A549 (cell line): Measurements from ENCODE around the gene HEG1.

Experiments used
- BHLHE40 ChIP-seq: IDR thresholded peaks from 2 replicates; pipeline ENCODE4 v1.6.1; 2012; ENCODE audit warnings: low read depth, low read length, inconsistent platforms
- CHD2 ChIP-seq: fragments of 150-350 bp; IDR thresholded peaks from 2 replicates; pipeline ENCODE4 v1.6.1; 2014; ENCODE audit warnings: low read length; ENCODE audit not compliant: partially characterized antibody
- EP300 ChIP-seq, 2 experiments: fragments of >200 bp; sonication (Bioruptor Twin); formaldehyde crosslinking; IDR thresholded peaks; 2 replicates in 1 of 2; 3 replicates in 1 of 2; pipeline ENCODE4 v1.6.1; 2016 to 2017
- FOSB ChIP-seq: fragments of 250-450 bp; sonication (Bioruptor Pico); IDR thresholded peaks from 2 replicates; pipeline ENCODE4 v1.5.0; 2020; ENCODE audit warnings: mild to moderate bottlenecking, moderate library complexity
- NPAS2 ChIP-seq: fragments of 250-450 bp; sonication (Bioruptor Pico); IDR thresholded peaks from 2 replicates; pipeline ENCODE4 v1.8.0; 2022; ENCODE audit warnings: mild to moderate bottlenecking, moderate library complexity, borderline replicate concordance
- POLR2A ChIP-seq: IDR thresholded peaks from 2 replicates; pipeline ENCODE4 v1.6.1; 2012; ENCODE audit warnings: mild to moderate bottlenecking, low read length
- RCOR1 ChIP-seq: fragments of 150-350 bp; IDR thresholded peaks from 2 replicates; pipeline ENCODE4 v1.6.1; 2014; ENCODE audit warnings: antibody characterized with exemption, low read length, low read depth
- SMC3 ChIP-seq: fragments of >200 bp; sonication (Bioruptor Twin); formaldehyde crosslinking; IDR thresholded peaks from 3 replicates; pipeline ENCODE4 v1.6.1; 2018; ENCODE audit warnings: inconsistent platforms
- ZC3H11A ChIP-seq: fragments of 450-650 bp; IDR thresholded peaks from 2 replicates; pipeline ENCODE4 v1.6.1; 2014; ENCODE audit warnings: antibody characterized with exemption, mild to moderate bottlenecking
- TF ChIP-seq, protein P1 (sequence below): fragments of >200 bp; sonication (Bioruptor Twin); formaldehyde crosslinking; IDR thresholded peaks from 3 replicates; pipeline ENCODE4 v1.5.1; 2016
- TF ChIP-seq, protein P2 (sequence below): IDR thresholded peaks from 2 replicates; pipeline ENCODE4 v1.6.1; 2012; ENCODE audit warnings: low read depth, borderline replicate concordance
- TF ChIP-seq, protein P3 (sequence below): fragments of 150-350 bp; IDR thresholded peaks from 2 replicates; pipeline ENCODE4 v1.6.1; 2014; ENCODE audit warnings: low read depth, mild to moderate bottlenecking, low read length

DNA sequence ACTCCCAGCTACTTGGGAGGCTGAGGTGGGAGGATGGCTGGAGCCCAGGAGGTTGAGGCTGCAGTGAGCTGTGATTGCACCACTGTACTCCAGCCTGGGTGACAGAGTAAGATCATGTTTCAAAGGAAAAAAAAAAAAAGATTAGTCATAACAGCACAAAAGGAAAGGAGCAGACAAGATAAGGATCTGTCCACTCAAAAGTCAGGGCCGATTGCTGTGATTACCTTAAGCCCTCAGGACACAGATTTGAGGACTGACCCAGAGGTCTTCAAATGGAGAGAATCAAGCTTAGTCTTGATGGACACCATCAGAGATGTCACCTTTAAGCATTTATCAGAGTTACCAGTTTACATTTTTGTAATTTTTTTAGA is 23.9 kb upstream of the HEG1 start:
- TF ChIP-seq CHD2 = no peak
- TF ChIP-seq POLR2A = no peak
- TF ChIP-seq, protein P1, sequence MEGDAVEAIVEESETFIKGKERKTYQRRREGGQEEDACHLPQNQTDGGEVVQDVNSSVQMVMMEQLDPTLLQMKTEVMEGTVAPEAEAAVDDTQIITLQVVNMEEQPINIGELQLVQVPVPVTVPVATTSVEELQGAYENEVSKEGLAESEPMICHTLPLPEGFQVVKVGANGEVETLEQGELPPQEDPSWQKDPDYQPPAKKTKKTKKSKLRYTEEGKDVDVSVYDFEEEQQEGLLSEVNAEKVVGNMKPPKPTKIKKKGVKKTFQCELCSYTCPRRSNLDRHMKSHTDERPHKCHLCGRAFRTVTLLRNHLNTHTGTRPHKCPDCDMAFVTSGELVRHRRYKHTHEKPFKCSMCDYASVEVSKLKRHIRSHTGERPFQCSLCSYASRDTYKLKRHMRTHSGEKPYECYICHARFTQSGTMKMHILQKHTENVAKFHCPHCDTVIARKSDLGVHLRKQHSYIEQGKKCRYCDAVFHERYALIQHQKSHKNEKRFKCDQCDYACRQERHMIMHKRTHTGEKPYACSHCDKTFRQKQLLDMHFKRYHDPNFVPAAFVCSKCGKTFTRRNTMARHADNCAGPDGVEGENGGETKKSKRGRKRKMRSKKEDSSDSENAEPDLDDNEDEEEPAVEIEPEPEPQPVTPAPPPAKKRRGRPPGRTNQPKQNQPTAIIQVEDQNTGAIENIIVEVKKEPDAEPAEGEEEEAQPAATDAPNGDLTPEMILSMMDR = no peak
- TF ChIP-seq RCOR1 = no peak
- no peak for TF ChIP-seq FOSB (CRISPR knock-in tag)
- TF ChIP-seq SMC3 = no peak
- no peak for TF ChIP-seq BHLHE40
- TF ChIP-seq, protein P2, sequence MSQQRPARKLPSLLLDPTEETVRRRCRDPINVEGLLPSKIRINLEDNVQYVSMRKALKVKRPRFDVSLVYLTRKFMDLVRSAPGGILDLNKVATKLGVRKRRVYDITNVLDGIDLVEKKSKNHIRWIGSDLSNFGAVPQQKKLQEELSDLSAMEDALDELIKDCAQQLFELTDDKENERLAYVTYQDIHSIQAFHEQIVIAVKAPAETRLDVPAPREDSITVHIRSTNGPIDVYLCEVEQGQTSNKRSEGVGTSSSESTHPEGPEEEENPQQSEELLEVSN = no peak
- TF ChIP-seq EP300 (IDR thresholded peaks at IDR 0.05) = no peak
- TF ChIP-seq, protein P3, sequence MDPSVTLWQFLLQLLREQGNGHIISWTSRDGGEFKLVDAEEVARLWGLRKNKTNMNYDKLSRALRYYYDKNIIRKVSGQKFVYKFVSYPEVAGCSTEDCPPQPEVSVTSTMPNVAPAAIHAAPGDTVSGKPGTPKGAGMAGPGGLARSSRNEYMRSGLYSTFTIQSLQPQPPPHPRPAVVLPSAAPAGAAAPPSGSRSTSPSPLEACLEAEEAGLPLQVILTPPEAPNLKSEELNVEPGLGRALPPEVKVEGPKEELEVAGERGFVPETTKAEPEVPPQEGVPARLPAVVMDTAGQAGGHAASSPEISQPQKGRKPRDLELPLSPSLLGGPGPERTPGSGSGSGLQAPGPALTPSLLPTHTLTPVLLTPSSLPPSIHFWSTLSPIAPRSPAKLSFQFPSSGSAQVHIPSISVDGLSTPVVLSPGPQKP = no peak
- no peak for TF ChIP-seq ZC3H11A
- no peak for TF ChIP-seq NPAS2 (CRISPR knock-in tag)
